ENCODE data around the gene STAC2.

- TF ChIP-seq CTCF (IDR thresholded peaks at IDR 0.05) (no peak), POLR2A (IDR thresholded peaks at IDR 0.05) (no peak)
These were observed 60.4 kb downstream of the STAC2 start for GRCh38 chr17:39165178-39165840.

All from body of pancreas (tissue), 4 donors.